H1 (cell line): ENCODE measurements around the gene ATG5. TPM values are rescaled to one million over a fixed set of nuclear protein-coding genes. Genes with fewer than 3 reads are reported as not detected.

Experiments used
- SIN3A ChIP-seq, 2 experiments: IDR thresholded peaks in 1 of 2; conservative IDR thresholded peaks in 1 of 2; 2 replicates each; pipeline ENCODE4 v1.6.1; 2011 to 2012; ENCODE audit warnings: low read length in 2 of 2, improper control_type of control experiment in 1 of 2, low read depth in 1 of 2, mild to moderate bottlenecking in 1 of 2
- polyA plus RNA-seq, 7 experiments: library from polyadenylated mRNA; depleted of rRNA in 3 of 7; stranded (reverse) in 5 of 7; unstranded in 2 of 7; fragments of >200 nt in 5 of 7; fragments of 200-250 nt in 2 of 7; gene quantifications; 1 replicate in 5 of 7; 2 replicates in 1 of 7; 4 replicates in 1 of 7; pipeline versions ENCODE4 v1.2.1 to v1.2.3, GENCODE V29; 2011 to 2013; ENCODE audit warnings: missing spikeins in 2 of 7, mixed read lengths in 2 of 7
- total RNA-seq: library from RNA; stranded (reverse); fragmentation: NEBNext Ultra II Directional; extraction: Animal tissue kit (Norgen Biotek cat#: 25700); gene quantifications from 2 replicates; pipeline ENCODE4 v1.2.1, GENCODE V29; 2021

The ATG5 gene
- total and polyA plus RNA-seq, 2 of the 8 experiments (the other 6 are each of a cell fraction or from before 2014, with no cell fraction given): 18.2 to 39.0 TPM

DNA sequence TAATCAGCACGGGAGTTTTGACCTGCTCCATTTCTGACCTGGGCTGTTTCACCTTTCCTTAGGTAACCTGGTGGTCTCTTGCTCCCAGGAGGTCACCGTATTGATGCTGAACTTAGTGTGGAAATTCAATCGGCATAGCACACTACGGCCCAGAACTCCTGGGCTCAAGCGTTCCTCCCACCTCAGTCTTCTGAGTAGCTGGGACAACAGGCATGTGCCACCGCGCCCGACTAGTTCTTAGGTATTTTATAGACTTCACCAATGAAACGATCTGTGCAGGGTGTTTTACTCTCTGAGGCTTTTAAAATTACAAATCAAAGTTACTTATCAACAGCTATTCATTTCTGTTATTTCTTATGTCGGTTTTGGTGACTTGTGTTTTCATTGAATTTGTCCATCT is 42.1 kb downstream of the ATG5 start (continued):
- TF ChIP-seq SIN3A (conservative IDR thresholded peaks at IDR 0.05 in 1 of 2, IDR thresholded peaks at IDR 0.05 in 1 of 2; ENCODE audit: low read depth in 1 of 2, low read length in 2 of 2): no peak
